NCI-H2196 (cell line): Measurements from ENCODE around the gene VGLL4.

Source experiments
- DNase-seq: peaks from one replicate; lab custom pipeline; 2025; ENCODE audit not compliant: unreplicated experiment; lab: John Stamatoyannopoulos, UW

The VGLL4 gene

GRCh38 chr3:11508346-11509172 is 135.2 kb downstream of the VGLL4 start:
- DNase-seq: no peak

DNA sequence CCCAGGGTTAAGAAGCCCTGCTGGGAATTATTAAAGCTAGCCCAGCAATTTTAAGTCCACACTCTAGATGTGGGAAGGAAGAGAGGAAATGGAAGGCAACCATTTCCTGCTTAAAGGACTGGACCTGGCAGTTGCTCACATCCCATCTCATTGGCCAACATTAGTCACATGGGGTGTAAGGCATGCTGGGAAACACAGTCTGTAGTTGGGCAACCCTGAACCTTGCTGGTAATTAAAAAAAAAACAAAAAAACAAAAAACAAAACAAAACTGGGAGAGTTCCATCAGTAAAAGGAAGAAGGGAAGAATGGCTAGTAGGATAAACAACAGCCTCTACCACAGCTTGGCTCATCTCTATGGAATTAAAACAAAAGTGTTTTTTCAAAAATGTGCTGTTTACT is 136.0 kb downstream of the VGLL4 start:
- DNase-seq: no peak
